ENCODE data around the gene ARHGEF2. TPM values are rescaled to one million over a fixed set of nuclear protein-coding genes. Genes with fewer than 3 reads are reported as not detected.
"Not testable (repeated sequence)": the region's sequence is repeated elsewhere in the genome, so short reads cannot be mapped to it uniquely, and the experiment has no call there.

ARHGEF2 gene
- total RNA-seq, 2 donors from 2014 or later, result 86.1 to 123 TPM

- no peaks in the 10 kb centered on the region for H3K36me3 Mint-ChIP-seq (ENCODE audit: low read depth)
- ATAC-seq (peak; percentile 86), DNase-seq (no peak)
- H3K27me3 Mint-ChIP-seq, result no peaks in the 10 kb centered on the region
- H3K4me3 Mint-ChIP-seq, result peak overlapping the region; percentile 21
- H3K27ac Mint-ChIP-seq, result peak overlapping the region; percentile 74
- peaks cover 21% of the 10 kb centered on the region for H3K4me1 Mint-ChIP-seq
- H3K9me3 ChIP-seq (ENCODE audit: control insufficient read depth, low read length, poor library complexity, severe bottlenecking), result no peaks in the 10 kb centered on the region
These were observed 26.7 kb upstream of the ARHGEF2 start for GRCh38 chr1:156004843-156005584.

- DNase-seq (no peak), ATAC-seq (no peak)
- Mint-ChIP-seq H3K27ac (no peak overlapping the region), H3K4me1 (peaks cover 18% of the 10 kb centered on the region), H3K4me3 (no peak overlapping the region), H3K36me3 (ENCODE audit: low read depth) (no peaks in the 10 kb centered on the region), H3K27me3 (no peaks in the 10 kb centered on the region)
- no peaks in the 10 kb centered on the region for H3K9me3 ChIP-seq (ENCODE audit: control insufficient read depth, low read length, poor library complexity, severe bottlenecking)
These were observed 25.5 kb upstream of the ARHGEF2 start for GRCh38 chr1:156003923-156004188.

- H3K27ac Mint-ChIP-seq, result peak overlapping the region; percentile 19
- no peak for ATAC-seq
- H3K36me3 Mint-ChIP-seq (ENCODE audit: low read depth), result no peaks in the 10 kb centered on the region
These were observed 24.0 kb upstream of the ARHGEF2 start for GRCh38 chr1:156002188-156002911.

GRCh38 chr1:156001662-156002171 is 23.4 kb upstream of the ARHGEF2 start:
- ATAC-seq (no peak), DNase-seq (no peak)
- H3K9me3 ChIP-seq (ENCODE audit: control insufficient read depth, low read length, poor library complexity, severe bottlenecking), result no peaks in the 10 kb centered on the region
- no peaks in the 10 kb centered on the region for H3K27me3 Mint-ChIP-seq
- no peak overlapping the region for H3K4me3 Mint-ChIP-seq
- peaks cover 14% of the 10 kb centered on the region for H3K4me1 Mint-ChIP-seq
- H3K36me3 Mint-ChIP-seq (ENCODE audit: low read depth), result no peaks in the 10 kb centered on the region
- H3K27ac Mint-ChIP-seq, result peak overlapping the region; percentile 67

More at GRCh38 chr1:156002188-156002911, 24.0 kb upstream of the ARHGEF2 start:
- Mint-ChIP-seq H3K27me3 (no peaks in the 10 kb centered on the region), H3K4me3 (no peak overlapping the region), H3K4me1 (peaks cover 15% of the 10 kb centered on the region)
- no peaks in the 10 kb centered on the region for H3K9me3 ChIP-seq (ENCODE audit: control insufficient read depth, low read length, poor library complexity, severe bottlenecking)
- no peak for DNase-seq

- Mint-ChIP-seq H3K4me3 (no peak overlapping the region), H3K27ac (peak overlapping the region; percentile 67), H3K4me1 (peaks cover 13% of the 10 kb centered on the region), H3K27me3 (no peaks in the 10 kb centered on the region), H3K36me3 (ENCODE audit: low read depth) (no peaks in the 10 kb centered on the region)
- no peaks in the 10 kb centered on the region for H3K9me3 ChIP-seq (ENCODE audit: control insufficient read depth, low read length, poor library complexity, severe bottlenecking)
- ATAC-seq, result no peak
- no peak for DNase-seq
These were observed 22.8 kb upstream of the ARHGEF2 start for GRCh38 chr1:156001021-156001661.

GRCh38 chr1:155999964-156000363 is 21.6 kb upstream of the ARHGEF2 start:
- Mint-ChIP-seq H3K4me3 (no peak overlapping the region), H3K27ac (no peak overlapping the region), H3K27me3 (no peaks in the 10 kb centered on the region), H3K36me3 (ENCODE audit: low read depth) (no peaks in the 10 kb centered on the region), H3K4me1 (peaks cover 9% of the 10 kb centered on the region)
- H3K9me3 ChIP-seq (ENCODE audit: control insufficient read depth, low read length, poor library complexity, severe bottlenecking), result no peaks in the 10 kb centered on the region
- no peak for DNase-seq
- no peak for ATAC-seq

GRCh38 chr1:155996166-155996565 is 17.8 kb upstream of the ARHGEF2 start:
- Mint-ChIP-seq H3K27ac (no peak overlapping the region), H3K4me1 (peaks cover 6% of the 10 kb centered on the region), H3K36me3 (ENCODE audit: low read depth) (no peaks in the 10 kb centered on the region), H3K4me3 (no peak overlapping the region), H3K27me3 (no peaks in the 10 kb centered on the region)
- H3K9me3 ChIP-seq (ENCODE audit: control insufficient read depth, low read length, poor library complexity, severe bottlenecking), result no peaks in the 10 kb centered on the region
- no peak for DNase-seq
- ATAC-seq, result no peak

GRCh38 chr1:155993595-155993994 is 15.2 kb upstream of the ARHGEF2 start:
- ATAC-seq, result no peak
- H3K36me3 Mint-ChIP-seq (ENCODE audit: low read depth), result no peaks in the 10 kb centered on the region
- no peak overlapping the region for H3K4me3 Mint-ChIP-seq
- no peaks in the 10 kb centered on the region for H3K9me3 ChIP-seq (ENCODE audit: control insufficient read depth, low read length, poor library complexity, severe bottlenecking)
- DNase-seq, result no peak
- H3K27me3 Mint-ChIP-seq, result no peaks in the 10 kb centered on the region
- peak overlapping the region; percentile 29 for H3K27ac Mint-ChIP-seq
- H3K4me1 Mint-ChIP-seq, result peaks cover 14% of the 10 kb centered on the region

GRCh38 chr1:155990005-155990739 is 11.8 kb upstream of the ARHGEF2 start:
- H3K4me1 Mint-ChIP-seq, result peaks cover 9% of the 10 kb centered on the region
- ATAC-seq, result peak; percentile 20
- no peaks in the 10 kb centered on the region for H3K9me3 ChIP-seq (ENCODE audit: control insufficient read depth, low read length, poor library complexity, severe bottlenecking)
- H3K27me3 Mint-ChIP-seq, result no peaks in the 10 kb centered on the region
- H3K27ac Mint-ChIP-seq, result no peak overlapping the region
- no peak overlapping the region for H3K4me3 Mint-ChIP-seq
- no peak for DNase-seq
- H3K36me3 Mint-ChIP-seq (ENCODE audit: low read depth), result no peaks in the 10 kb centered on the region

GRCh38 chr1:155989242-155990004 is 11.1 kb upstream of the ARHGEF2 start:
- DNase-seq (peak; percentile 51 to 77 (median 66)), ATAC-seq (peak; percentile 98)
- H3K4me3 Mint-ChIP-seq, result no peak overlapping the region
- no peaks in the 10 kb centered on the region for H3K27me3 Mint-ChIP-seq
- H3K4me1 Mint-ChIP-seq, result peaks cover 7% of the 10 kb centered on the region
- no peaks in the 10 kb centered on the region for H3K36me3 Mint-ChIP-seq (ENCODE audit: low read depth)
- no peak overlapping the region for H3K27ac Mint-ChIP-seq
- H3K9me3 ChIP-seq (ENCODE audit: control insufficient read depth, low read length, poor library complexity, severe bottlenecking), result no peaks in the 10 kb centered on the region

- not testable (repeated sequence) for H3K27ac Mint-ChIP-seq, H3K4me3 Mint-ChIP-seq, H3K27me3 Mint-ChIP-seq
These were observed 6.7 kb upstream of the ARHGEF2 start for GRCh38 chr1:155984903-155985645.

GRCh38 chr1:155984341-155984740 is 6.0 kb upstream of the ARHGEF2 start:
- no peak for ATAC-seq
- Mint-ChIP-seq H3K27ac (no peak overlapping the region), H3K27me3 (no peaks in the 10 kb centered on the region), H3K4me1 (peaks cover 39% of the 10 kb centered on the region), H3K36me3 (ENCODE audit: low read depth) (peaks cover 3% of the 10 kb centered on the region), H3K4me3 (no peak overlapping the region)
- H3K9me3 ChIP-seq (ENCODE audit: control insufficient read depth, low read length, poor library complexity, severe bottlenecking), result no peaks in the 10 kb centered on the region
- no peak for DNase-seq

More at GRCh38 chr1:155984903-155985645, 6.7 kb upstream of the ARHGEF2 start:
- H3K4me1 Mint-ChIP-seq, result peaks cover 34% of the 10 kb centered on the region
- H3K9me3 ChIP-seq (ENCODE audit: control insufficient read depth, low read length, poor library complexity, severe bottlenecking); ATAC-seq; DNase-seq; H3K36me3 Mint-ChIP-seq (ENCODE audit: low read depth): not testable (repeated sequence)
